Fibroblast of gingiva (primary cell): ENCODE measurements around the gene KRTAP10-2.
"Not testable (repeated sequence)": the region's sequence is repeated elsewhere in the genome, so short reads cannot be mapped to it uniquely, and the experiment has no call there.

Experiments used
- DNase-seq: peaks from one replicate; pipeline ENCODE4 v3.0.0-alpha.2; 2011; ENCODE audit warnings: low read depth

Gene KRTAP10-2

GRCh38 chr21:44551340-44551961 lies at the start of gene KRTAP10-2:
Gene KRTAP10-2, minus strand, starts transcription at chr21:44551505. Its CDS starts 47 bp downstream, at chr21:44551458.
- DNase-seq: no peak

- DNase-seq: not testable (repeated sequence)
These were observed 49.8 kb upstream of the KRTAP10-2 start for GRCh38 chr21:44601091-44601490.

GRCh38 chr21:44600118-44600978 lies 49.0 kb upstream of the KRTAP10-2 start, which contains the start of gene KRTAP10-7:
Gene KRTAP10-7, plus strand, starts transcription at chr21:44600597. Its CDS starts 25 bp downstream, at chr21:44600622.
- DNase-seq: not testable (repeated sequence)

- DNase-seq: no peak
These were observed 48.1 kb upstream of the KRTAP10-2 start for GRCh38 chr21:44599264-44600029.

GRCh38 chr21:44598061-44598460 lies 46.8 kb upstream of the KRTAP10-2 start:
- no peak for DNase-seq

GRCh38 chr21:44596068-44596725 lies 44.9 kb upstream of the KRTAP10-2 start:
- no peak for DNase-seq

GRCh38 chr21:44595524-44595923 lies 44.2 kb upstream of the KRTAP10-2 start:
- no peak for DNase-seq

- DNase-seq: no peak
These were observed 43.2 kb upstream of the KRTAP10-2 start for GRCh38 chr21:44594406-44594916.

- DNase-seq: no peak
These were observed 42.5 kb upstream of the KRTAP10-2 start for GRCh38 chr21:44593598-44594405.

- no peak for DNase-seq
These were observed 41.4 kb upstream of the KRTAP10-2 start, which contains the start of gene KRTAP10-6 for GRCh38 chr21:44592446-44593311. Gene KRTAP10-6, minus strand, starts transcription at chr21:44592505. Its CDS starts 21 bp downstream, at chr21:44592484.

- DNase-seq: not testable (repeated sequence)
These were observed 40.5 kb upstream of the KRTAP10-2 start for GRCh38 chr21:44591801-44592130.

GRCh38 chr21:44590897-44591800 lies 39.8 kb upstream of the KRTAP10-2 start:
- DNase-seq: not testable (repeated sequence)

- DNase-seq: no peak
These were observed 39.0 kb upstream of the KRTAP10-2 start for GRCh38 chr21:44590311-44590721.

- DNase-seq: no peak
These were observed 38.4 kb upstream of the KRTAP10-2 start for GRCh38 chr21:44589586-44590305.

GRCh38 chr21:44589094-44589493 lies 37.8 kb upstream of the KRTAP10-2 start:
- no peak for DNase-seq

- DNase-seq: no peak
These were observed 34.6 kb upstream of the KRTAP10-2 start for GRCh38 chr21:44585892-44586291.

GRCh38 chr21:44583800-44584147 lies 32.5 kb upstream of the KRTAP10-2 start:
- DNase-seq: no peak
